GM06990 (cell line): ENCODE data around the gene OGDH.
"Not testable (repeated sequence)": the region's sequence is repeated elsewhere in the genome, so short reads cannot be mapped to it uniquely, and the experiment has no call there.

Source experiments
- DNase-seq: peaks from one replicate; pipeline ENCODE4 v3.0.0-alpha.2; 2011; ENCODE audit not compliant: insufficient read length; ENCODE audit errors: extremely low read depth
- H3K27me3 ChIP-seq: replicated peaks from 2 replicates; pipeline ENCODE4 v1.6.0; 2011; ENCODE audit warnings: low read length; ENCODE audit not compliant: control insufficient read depth, insufficient read depth
- H3K36me3 ChIP-seq: 2 replicates; pipeline ENCODE4 v1.5.1; 2011; ENCODE audit warnings: low read length; ENCODE audit not compliant: control insufficient read depth, insufficient read depth
- H3K4me3 ChIP-seq: replicated peaks from 2 replicates; pipeline ENCODE4 v1.5.1; 2011; ENCODE audit warnings: low read depth, mild to moderate bottlenecking, control low read depth, low read length
- TF ChIP-seq, protein P1 (sequence below): IDR thresholded peaks from 2 replicates; pipeline ENCODE4 v1.5.1; 2011; ENCODE audit warnings: low read length, control low read depth, mild to moderate bottlenecking, inconsistent platforms; ENCODE audit not compliant: insufficient read depth, poor library complexity, severe bottlenecking

OGDH gene

GRCh38 chr7:44583146-44583865 is 23.1 kb upstream of the OGDH start:
- peak overlapping the region; percentile 78; the same call in 1 of the 2 replicates for H3K4me3 ChIP-seq
- H3K27me3 ChIP-seq: no peaks in the 10 kb centered on the region
- peaks cover 7% of the 10 kb centered on the region for H3K36me3 ChIP-seq
- TF ChIP-seq, protein P1, sequence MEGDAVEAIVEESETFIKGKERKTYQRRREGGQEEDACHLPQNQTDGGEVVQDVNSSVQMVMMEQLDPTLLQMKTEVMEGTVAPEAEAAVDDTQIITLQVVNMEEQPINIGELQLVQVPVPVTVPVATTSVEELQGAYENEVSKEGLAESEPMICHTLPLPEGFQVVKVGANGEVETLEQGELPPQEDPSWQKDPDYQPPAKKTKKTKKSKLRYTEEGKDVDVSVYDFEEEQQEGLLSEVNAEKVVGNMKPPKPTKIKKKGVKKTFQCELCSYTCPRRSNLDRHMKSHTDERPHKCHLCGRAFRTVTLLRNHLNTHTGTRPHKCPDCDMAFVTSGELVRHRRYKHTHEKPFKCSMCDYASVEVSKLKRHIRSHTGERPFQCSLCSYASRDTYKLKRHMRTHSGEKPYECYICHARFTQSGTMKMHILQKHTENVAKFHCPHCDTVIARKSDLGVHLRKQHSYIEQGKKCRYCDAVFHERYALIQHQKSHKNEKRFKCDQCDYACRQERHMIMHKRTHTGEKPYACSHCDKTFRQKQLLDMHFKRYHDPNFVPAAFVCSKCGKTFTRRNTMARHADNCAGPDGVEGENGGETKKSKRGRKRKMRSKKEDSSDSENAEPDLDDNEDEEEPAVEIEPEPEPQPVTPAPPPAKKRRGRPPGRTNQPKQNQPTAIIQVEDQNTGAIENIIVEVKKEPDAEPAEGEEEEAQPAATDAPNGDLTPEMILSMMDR: no peak
- no peak for DNase-seq

DNA sequence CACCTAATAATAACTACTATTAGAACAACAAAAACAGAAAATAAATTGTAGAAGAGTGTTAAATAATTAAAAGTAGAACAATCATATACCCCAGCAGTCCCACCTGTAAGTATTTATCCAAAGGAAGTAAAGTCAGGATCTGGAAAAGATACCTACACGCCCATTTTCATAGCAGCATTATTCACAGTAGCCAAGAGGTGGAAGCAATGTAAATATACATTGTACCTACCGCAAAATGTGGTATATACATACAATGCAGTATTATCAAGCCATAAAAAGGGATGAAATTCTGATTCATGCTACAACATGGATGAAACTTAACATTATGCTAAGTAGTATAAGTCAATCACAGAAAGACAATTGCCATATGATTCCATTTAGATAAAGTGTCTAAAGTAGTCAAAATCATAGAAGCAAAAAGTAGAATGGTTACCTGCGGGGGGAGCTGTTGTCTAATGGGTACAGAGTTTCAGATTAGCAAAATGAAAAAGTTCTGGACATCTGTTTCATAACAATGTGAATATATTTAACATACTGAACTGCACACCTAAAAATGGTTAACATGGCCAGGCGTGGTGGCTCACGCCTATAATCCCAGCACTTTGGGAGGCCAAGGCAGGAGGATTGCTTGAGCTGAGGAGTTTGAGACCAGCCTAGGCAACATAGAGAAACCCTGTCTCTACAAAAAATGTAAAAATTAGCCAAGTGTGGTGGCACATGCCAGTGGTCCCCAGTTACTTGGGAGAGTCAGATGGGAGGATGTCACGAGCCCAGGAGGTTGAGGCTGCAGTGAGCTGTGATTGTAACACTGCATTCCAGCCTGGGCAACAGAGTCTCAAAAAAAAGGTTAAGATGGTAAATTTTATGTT is 18.4 kb upstream of the OGDH start:
- Histone ChIP-seq H3K36me3 (no peaks in the 10 kb centered on the region), H3K27me3 (no peaks in the 10 kb centered on the region), H3K4me3 (no peak overlapping the region)
- no peak for DNase-seq
- TF ChIP-seq, protein P1: peak; percentile 49

GRCh38 chr7:44590910-44591309 is 15.5 kb upstream of the OGDH start:
- Histone ChIP-seq H3K36me3 (no peaks in the 10 kb centered on the region), H3K4me3 (no peak overlapping the region), H3K27me3 (no peaks in the 10 kb centered on the region)
- TF ChIP-seq, protein P1: no peak
- DNase-seq: no peak

GRCh38 chr7:44595934-44596635 is 10.3 kb upstream of the OGDH start:
- no peak for DNase-seq
- no peak overlapping the region for H3K4me3 ChIP-seq
- H3K27me3 ChIP-seq: no peaks in the 10 kb centered on the region
- no peaks in the 10 kb centered on the region for H3K36me3 ChIP-seq
- TF ChIP-seq, protein P1: no peak

DNA sequence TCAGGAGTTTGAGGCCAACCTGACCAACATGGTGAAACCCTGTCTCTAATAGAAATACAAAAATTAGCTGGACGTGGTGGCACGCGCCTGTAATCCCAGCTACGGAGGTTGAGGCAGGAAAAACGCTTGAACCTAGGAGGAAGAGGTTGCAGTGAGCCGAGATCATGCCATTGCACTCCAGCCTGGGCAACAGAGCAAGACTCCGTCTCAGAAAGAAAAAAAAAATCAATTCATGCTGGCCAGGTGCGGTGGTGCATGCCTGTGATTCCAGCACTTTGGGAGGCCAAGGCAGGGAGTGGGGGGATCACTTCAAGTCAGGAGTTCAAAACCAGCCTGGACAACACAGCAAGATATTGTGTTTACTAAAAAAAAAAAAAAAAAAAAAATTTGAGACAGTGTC is 9.2 kb upstream of the OGDH start:
- DNase-seq, H3K27me3 ChIP-seq, H3K36me3 ChIP-seq, H3K4me3 ChIP-seq: not testable (repeated sequence)

- no peaks in the 10 kb centered on the region for H3K27me3 ChIP-seq
- H3K36me3 ChIP-seq: no peaks in the 10 kb centered on the region
- no peak overlapping the region for H3K4me3 ChIP-seq
- DNase-seq: no peak
- TF ChIP-seq, protein P1: no peak
Observed at GRCh38 chr7:44599222-44599621, 7.2 kb upstream of the OGDH start.
